ENCODE results near the gene OCLN.

The OCLN gene

GRCh38 chr5:69517763-69518212 lies 25.2 kb downstream of the OCLN start:
- H3K9ac ChIP-seq (ENCODE audit: low read depth, low read length, poor library complexity), result no peak overlapping the region
- H3K18ac ChIP-seq (ENCODE audit: low read length), result no peak overlapping the region
- H2AFZ ChIP-seq (ENCODE audit: low read length), result no peak overlapping the region
- H4K91ac ChIP-seq (ENCODE audit: low read depth, low read length, poor library complexity), result no peak overlapping the region
- H2AK5ac ChIP-seq (ENCODE audit: low read depth, low read length), result no peak overlapping the region
- no peaks in the 10 kb centered on the region for H3K27me3 ChIP-seq (ENCODE audit: control insufficient read depth in 3 of 3, insufficient read depth in 3 of 3, low read depth in 1 of 3, low read length in 3 of 3)
- no peak overlapping the region for H4K8ac ChIP-seq (ENCODE audit: low read depth, low read length)
- H3K4me2 ChIP-seq (ENCODE audit: insufficient read depth, low read length, poor library complexity, severe bottlenecking), result no peak overlapping the region
- H3K14ac ChIP-seq (ENCODE audit: low read length), result no peak overlapping the region
- no peaks in the 10 kb centered on the region for H3K9me3 ChIP-seq (replicated peaks in 1 of 2; ENCODE audit: control insufficient read depth in 2 of 2, insufficient read depth in 1 of 2, low read depth in 1 of 2, low read length in 2 of 2)
- no peak overlapping the region for H2BK120ac ChIP-seq (ENCODE audit: low read depth, low read length)
- H3K36me3 ChIP-seq (replicated peaks in 1 of 2; ENCODE audit: control insufficient read depth in 2 of 2, insufficient read depth in 2 of 2, low read length in 2 of 2), result no peaks in the 10 kb centered on the region
- peaks cover 1% of the 10 kb centered on the region for H3K79me1 ChIP-seq (ENCODE audit: low read depth, low read length)
- no peak overlapping the region for H3K4ac ChIP-seq (ENCODE audit: low read length)
- no peak overlapping the region for H3K23ac ChIP-seq (ENCODE audit: low read depth, low read length, poor library complexity)
- H3K4me3 ChIP-seq (ENCODE audit: low read length in 2 of 2), result no peak overlapping the region
- H3K27ac ChIP-seq (replicated peaks; ENCODE audit: low read length), result no peak overlapping the region
- H2BK5ac ChIP-seq (ENCODE audit: low read length), result no peak overlapping the region
- no peak for DNase-seq (ENCODE audit: low spot score)
- no peak overlapping the region for H2BK12ac ChIP-seq (ENCODE audit: low read length)
- no peak overlapping the region for H2BK15ac ChIP-seq (ENCODE audit: low read length)
- WGBS, 2 donors (ENCODE audit: extremely low coverage in 2 of 2, insufficient read length in 2 of 2, insufficient replicate concordance in 1 of 2), result no CpG with 5 or more reads among the region's 4 CpGs
- no peaks in the 10 kb centered on the region for H3K4me1 ChIP-seq (ENCODE audit: control insufficient read depth in 2 of 2, insufficient read depth in 1 of 2, low read depth in 1 of 2, low read length in 2 of 2)

GRCh38 chr5:69519285-69519684 lies 26.7 kb downstream of the OCLN start:
- H2BK120ac ChIP-seq (ENCODE audit: low read depth, low read length), result no peak overlapping the region
- no peak overlapping the region for H3K23ac ChIP-seq (ENCODE audit: low read depth, low read length, poor library complexity)
- no peak overlapping the region for H2AK5ac ChIP-seq (ENCODE audit: low read depth, low read length)
- no peak overlapping the region for H3K4me2 ChIP-seq (ENCODE audit: insufficient read depth, low read length, poor library complexity, severe bottlenecking)
- no peak overlapping the region for H2BK15ac ChIP-seq (ENCODE audit: low read length)
- H3K9me3 ChIP-seq (replicated peaks in 1 of 2; ENCODE audit: control insufficient read depth in 2 of 2, insufficient read depth in 1 of 2, low read depth in 1 of 2, low read length in 2 of 2), result no peaks in the 10 kb centered on the region
- H3K4me1 ChIP-seq (ENCODE audit: control insufficient read depth in 2 of 2, insufficient read depth in 1 of 2, low read depth in 1 of 2, low read length in 2 of 2), result no peaks in the 10 kb centered on the region
- no peak overlapping the region for H2AFZ ChIP-seq (ENCODE audit: low read length)
- H4K8ac ChIP-seq (ENCODE audit: low read depth, low read length), result no peak overlapping the region
- no peak overlapping the region for H3K9ac ChIP-seq (ENCODE audit: low read depth, low read length, poor library complexity)
- H2BK12ac ChIP-seq (ENCODE audit: low read length), result no peak overlapping the region
- no peak overlapping the region for H4K91ac ChIP-seq (ENCODE audit: low read depth, low read length, poor library complexity)
- H3K27ac ChIP-seq (replicated peaks; ENCODE audit: low read length), result no peak overlapping the region
- no peak overlapping the region for H3K4ac ChIP-seq (ENCODE audit: low read length)
- H3K4me3 ChIP-seq (ENCODE audit: low read length in 2 of 2), result no peak overlapping the region
- no peak overlapping the region for H3K18ac ChIP-seq (ENCODE audit: low read length)
- no peaks in the 10 kb centered on the region for H3K79me1 ChIP-seq (ENCODE audit: low read depth, low read length)
- WGBS, 2 donors (ENCODE audit: extremely low coverage in 2 of 2, insufficient read length in 2 of 2, insufficient replicate concordance in 1 of 2), result no CpG with 5 or more reads among the region's 2 CpGs
- no peaks in the 10 kb centered on the region for H3K27me3 ChIP-seq (ENCODE audit: control insufficient read depth in 3 of 3, insufficient read depth in 3 of 3, low read depth in 1 of 3, low read length in 3 of 3)
- DNase-seq (ENCODE audit: low spot score), result no peak
- H2BK5ac ChIP-seq (ENCODE audit: low read length), result no peak overlapping the region
- H3K36me3 ChIP-seq (replicated peaks in 1 of 2; ENCODE audit: control insufficient read depth in 2 of 2, insufficient read depth in 2 of 2, low read length in 2 of 2), result no peaks in the 10 kb centered on the region
- H3K14ac ChIP-seq (ENCODE audit: low read length), result no peak overlapping the region

- Histone ChIP-seq H2BK5ac (ENCODE audit: low read length) (no peak overlapping the region), H3K4me3 (ENCODE audit: low read length in 2 of 2) (no peak overlapping the region), H3K4ac (ENCODE audit: low read length) (no peak overlapping the region), H2AFZ (ENCODE audit: low read length) (no peak overlapping the region), H3K23ac (ENCODE audit: low read depth, low read length, poor library complexity) (no peak overlapping the region), H3K27me3 (ENCODE audit: control insufficient read depth in 3 of 3, insufficient read depth in 3 of 3, low read depth in 1 of 3, low read length in 3 of 3) (no peaks in the 10 kb centered on the region), H3K18ac (ENCODE audit: low read length) (no peak overlapping the region), H3K14ac (ENCODE audit: low read length) (no peak overlapping the region), H2AK5ac (ENCODE audit: low read depth, low read length) (no peak overlapping the region), H3K9me3 (replicated peaks in 1 of 2; ENCODE audit: control insufficient read depth in 2 of 2, insufficient read depth in 1 of 2, low read depth in 1 of 2, low read length in 2 of 2) (no peaks in the 10 kb centered on the region), H3K9ac (ENCODE audit: low read depth, low read length, poor library complexity) (no peak overlapping the region), H2BK120ac (ENCODE audit: low read depth, low read length) (no peak overlapping the region), H4K91ac (ENCODE audit: low read depth, low read length, poor library complexity) (no peak overlapping the region), H2BK15ac (ENCODE audit: low read length) (no peak overlapping the region), H3K4me2 (ENCODE audit: insufficient read depth, low read length, poor library complexity, severe bottlenecking) (no peak overlapping the region), H3K27ac (replicated peaks; ENCODE audit: low read length) (no peak overlapping the region), H4K8ac (ENCODE audit: low read depth, low read length) (no peak overlapping the region), H3K79me1 (ENCODE audit: low read depth, low read length) (no peaks in the 10 kb centered on the region), H2BK12ac (ENCODE audit: low read length) (no peak overlapping the region), H3K4me1 (ENCODE audit: control insufficient read depth in 2 of 2, insufficient read depth in 1 of 2, low read depth in 1 of 2, low read length in 2 of 2) (no peaks in the 10 kb centered on the region), H3K36me3 (replicated peaks in 1 of 2; ENCODE audit: control insufficient read depth in 2 of 2, insufficient read depth in 2 of 2, low read length in 2 of 2) (no peaks in the 10 kb centered on the region)
- no CpG with 5 or more reads among the region's 3 CpGs for WGBS, 2 donors (ENCODE audit: extremely low coverage in 2 of 2, insufficient read length in 2 of 2, insufficient replicate concordance in 1 of 2)
- DNase-seq (ENCODE audit: low spot score), result no peak
These were observed 29.4 kb downstream of the OCLN start for GRCh38 chr5:69522035-69522434.

- H2AK5ac ChIP-seq (ENCODE audit: low read depth, low read length), result no peak overlapping the region
- no peak overlapping the region for H3K18ac ChIP-seq (ENCODE audit: low read length)
- no peak overlapping the region for H4K8ac ChIP-seq (ENCODE audit: low read depth, low read length)
- H3K4me1 ChIP-seq (ENCODE audit: control insufficient read depth in 2 of 2, insufficient read depth in 1 of 2, low read depth in 1 of 2, low read length in 2 of 2), result no peaks in the 10 kb centered on the region
- H3K9me3 ChIP-seq (replicated peaks in 1 of 2; ENCODE audit: control insufficient read depth in 2 of 2, insufficient read depth in 1 of 2, low read depth in 1 of 2, low read length in 2 of 2), result no peaks in the 10 kb centered on the region
- no peak overlapping the region for H3K23ac ChIP-seq (ENCODE audit: low read depth, low read length, poor library complexity)
- no peak overlapping the region for H3K4ac ChIP-seq (ENCODE audit: low read length)
- H3K27ac ChIP-seq (replicated peaks; ENCODE audit: low read length), result no peak overlapping the region
- H3K36me3 ChIP-seq (replicated peaks in 1 of 2; ENCODE audit: control insufficient read depth in 2 of 2, insufficient read depth in 2 of 2, low read length in 2 of 2), result no peaks in the 10 kb centered on the region
- H3K4me2 ChIP-seq (ENCODE audit: insufficient read depth, low read length, poor library complexity, severe bottlenecking), result no peak overlapping the region
- no peak overlapping the region for H3K14ac ChIP-seq (ENCODE audit: low read length)
- H3K9ac ChIP-seq (ENCODE audit: low read depth, low read length, poor library complexity), result no peak overlapping the region
- no peak overlapping the region for H2BK120ac ChIP-seq (ENCODE audit: low read depth, low read length)
- H3K79me1 ChIP-seq (ENCODE audit: low read depth, low read length), result no peaks in the 10 kb centered on the region
- WGBS, 2 donors (ENCODE audit: extremely low coverage in 2 of 2, insufficient read length in 2 of 2, insufficient replicate concordance in 1 of 2), result no CpG with 5 or more reads among the region's 2 CpGs
- no peak overlapping the region for H2BK5ac ChIP-seq (ENCODE audit: low read length)
- no peak for DNase-seq (ENCODE audit: low spot score)
- no peak overlapping the region for H4K91ac ChIP-seq (ENCODE audit: low read depth, low read length, poor library complexity)
- H3K27me3 ChIP-seq (ENCODE audit: control insufficient read depth in 3 of 3, insufficient read depth in 3 of 3, low read depth in 1 of 3, low read length in 3 of 3), result no peaks in the 10 kb centered on the region
- no peak overlapping the region for H2BK15ac ChIP-seq (ENCODE audit: low read length)
- H2BK12ac ChIP-seq (ENCODE audit: low read length), result no peak overlapping the region
- no peak overlapping the region for H3K4me3 ChIP-seq (ENCODE audit: low read length in 2 of 2)
- no peak overlapping the region for H2AFZ ChIP-seq (ENCODE audit: low read length)
These were observed 32.9 kb downstream of the OCLN start for GRCh38 chr5:69525490-69525889.

Data from neuronal stem cell (in vitro differentiated cells).